Measurements from ENCODE around the gene GPR15.

The GPR15 gene

DNA sequence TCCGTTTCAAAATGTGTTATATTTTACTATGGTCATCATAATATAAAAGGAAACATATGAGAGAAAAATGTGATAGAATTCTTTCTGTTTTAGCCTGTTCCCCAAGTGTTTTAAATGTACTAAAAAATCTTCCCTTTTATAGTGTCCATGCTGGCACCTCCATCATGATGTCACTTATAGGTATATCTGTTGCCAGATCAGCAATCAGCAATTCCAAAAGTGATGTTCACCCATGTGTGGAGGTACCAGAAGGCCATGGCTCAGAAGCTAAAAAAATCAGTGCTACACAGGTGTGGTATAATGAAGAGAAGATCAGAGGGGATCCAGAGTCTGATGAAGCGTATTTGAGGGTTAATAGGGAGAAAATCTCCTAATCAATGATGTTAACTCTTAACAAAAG lies 1.1 kb upstream of the GPR15 start:
- no peak for DNase-seq (ENCODE audit: low read depth, low spot score)

DNA sequence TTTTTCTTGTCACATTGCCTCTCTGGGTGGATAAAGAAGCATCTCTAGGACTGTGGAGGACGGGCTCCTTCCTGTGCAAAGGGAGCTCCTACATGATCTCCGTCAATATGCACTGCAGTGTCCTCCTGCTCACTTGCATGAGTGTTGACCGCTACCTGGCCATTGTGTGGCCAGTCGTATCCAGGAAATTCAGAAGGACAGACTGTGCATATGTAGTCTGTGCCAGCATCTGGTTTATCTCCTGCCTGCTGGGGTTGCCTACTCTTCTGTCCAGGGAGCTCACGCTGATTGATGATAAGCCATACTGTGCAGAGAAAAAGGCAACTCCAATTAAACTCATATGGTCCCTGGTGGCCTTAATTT lies 478 bp downstream of the GPR15 start:
- DNase-seq (ENCODE audit: low read depth, low spot score): no peak

DNA sequence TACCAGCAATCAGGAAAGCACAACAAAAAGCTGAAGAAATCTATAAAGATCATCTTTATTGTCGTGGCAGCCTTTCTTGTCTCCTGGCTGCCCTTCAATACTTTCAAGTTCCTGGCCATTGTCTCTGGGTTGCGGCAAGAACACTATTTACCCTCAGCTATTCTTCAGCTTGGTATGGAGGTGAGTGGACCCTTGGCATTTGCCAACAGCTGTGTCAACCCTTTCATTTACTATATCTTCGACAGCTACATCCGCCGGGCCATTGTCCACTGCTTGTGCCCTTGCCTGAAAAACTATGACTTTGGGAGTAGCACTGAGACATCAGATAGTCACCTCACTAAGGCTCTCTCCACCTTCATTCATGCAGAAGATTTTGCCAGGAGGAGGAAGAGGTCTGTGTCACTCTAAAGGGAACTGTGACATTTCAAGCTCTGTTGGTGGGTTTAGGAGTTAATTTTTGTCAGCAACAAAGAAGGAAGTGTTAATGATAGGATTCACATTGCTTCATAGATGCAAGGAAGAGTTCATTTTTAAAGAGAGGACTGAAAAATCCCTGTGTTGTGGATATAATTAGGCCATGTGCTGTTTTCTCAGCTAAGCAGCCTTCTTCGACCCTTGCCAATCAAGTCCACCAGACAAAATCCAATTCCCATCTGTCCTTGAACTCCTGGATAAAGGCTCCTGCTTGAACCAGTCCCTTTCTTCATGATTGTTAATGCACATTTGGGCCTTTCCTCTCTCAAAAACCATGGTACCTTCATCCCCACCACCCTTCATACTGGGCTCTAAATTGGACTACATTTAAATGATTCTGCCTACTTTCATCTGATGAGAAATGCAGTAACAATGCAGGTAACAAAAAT lies 1.2 kb downstream of the GPR15 start:
- no peak for DNase-seq (ENCODE audit: low read depth, low spot score)

DNA sequence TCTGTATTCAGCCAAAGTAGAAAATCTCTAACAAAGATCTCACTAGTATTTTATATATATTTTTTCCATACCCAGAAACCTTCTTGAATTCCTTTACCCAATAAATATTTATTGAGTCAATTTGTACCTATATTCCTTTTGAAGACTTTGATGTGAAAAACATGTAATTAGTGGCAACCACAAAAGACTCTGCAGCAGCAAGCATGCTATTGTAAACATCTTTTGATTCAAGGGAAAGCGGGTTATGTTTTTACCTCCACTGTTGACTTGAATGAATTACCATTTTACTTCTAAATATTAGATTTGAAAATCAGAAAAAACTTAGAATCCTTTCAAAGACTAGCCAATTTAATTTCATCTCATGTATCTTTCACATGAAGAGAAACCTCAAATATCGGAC lies 2.4 kb downstream of the GPR15 start:
- DNase-seq (ENCODE audit: low read depth, low spot score): no peak

DNA sequence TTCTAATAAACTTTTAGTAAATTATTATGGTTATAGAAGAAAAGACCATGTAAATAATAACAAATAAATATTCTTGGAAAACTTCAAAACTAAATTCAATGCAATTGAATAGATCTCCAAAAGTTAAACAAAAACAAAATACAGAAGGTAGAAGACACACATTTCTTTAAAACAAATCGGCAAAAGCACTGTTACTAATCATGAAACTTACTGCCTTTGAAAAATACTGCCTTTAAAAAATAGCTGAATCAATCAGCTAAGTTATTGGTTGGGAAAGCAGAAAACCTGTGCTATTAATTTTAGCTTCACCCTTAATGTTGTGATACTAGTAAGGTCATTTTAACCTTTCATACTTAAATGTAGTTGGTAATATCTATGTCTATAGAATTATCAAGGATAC lies 3.0 kb downstream of the GPR15 start:
- no peak for DNase-seq (ENCODE audit: low read depth, low spot score)

DNA sequence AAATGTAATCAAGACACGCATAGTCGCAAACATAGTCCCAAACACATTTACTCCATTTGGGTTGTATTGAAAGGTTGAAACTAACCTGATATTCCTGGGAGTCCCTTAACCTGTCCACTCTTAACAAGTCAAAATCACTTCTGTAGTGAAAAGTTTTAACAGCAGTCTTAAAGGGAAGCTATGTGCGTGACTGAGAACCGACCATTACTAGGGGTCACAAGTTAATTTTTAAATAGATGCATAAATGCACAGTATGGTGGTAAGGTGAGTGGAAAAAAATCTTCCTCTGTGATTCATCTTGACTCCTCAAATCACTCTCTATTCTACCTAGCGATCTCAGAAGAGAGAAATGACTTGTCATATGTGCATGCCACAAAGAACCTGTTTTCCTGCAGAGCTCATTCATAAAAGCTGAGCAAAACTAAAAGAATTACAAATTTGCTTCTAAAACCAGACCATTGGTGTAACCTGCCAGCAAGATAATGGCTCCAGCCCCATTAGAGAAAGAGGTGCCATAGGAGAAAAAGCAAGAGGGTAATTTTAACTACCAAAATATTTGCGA lies 4.8 kb downstream of the GPR15 start:
- DNase-seq (ENCODE audit: low read depth, low spot score): no peak

DNA sequence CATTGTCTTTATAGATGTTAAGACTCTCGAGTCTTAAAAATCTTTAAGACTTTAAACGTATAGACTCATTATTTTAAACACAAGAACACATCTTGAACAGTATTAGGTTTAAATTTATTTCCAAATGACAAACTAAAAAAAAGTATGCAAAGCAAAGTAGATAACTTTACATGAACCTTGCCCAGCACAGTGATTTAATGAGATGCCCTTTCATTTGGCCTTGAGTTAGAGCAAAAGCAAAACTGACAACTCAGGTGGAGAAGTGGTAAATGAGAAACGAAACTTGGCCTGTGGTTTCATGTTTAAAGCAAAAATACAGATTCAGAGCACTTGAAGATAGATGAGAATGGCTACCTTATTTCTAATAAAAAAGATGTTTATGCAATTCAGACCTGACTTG lies 8.6 kb downstream of the GPR15 start:
- DNase-seq (ENCODE audit: low read depth, low spot score): no peak

DNA sequence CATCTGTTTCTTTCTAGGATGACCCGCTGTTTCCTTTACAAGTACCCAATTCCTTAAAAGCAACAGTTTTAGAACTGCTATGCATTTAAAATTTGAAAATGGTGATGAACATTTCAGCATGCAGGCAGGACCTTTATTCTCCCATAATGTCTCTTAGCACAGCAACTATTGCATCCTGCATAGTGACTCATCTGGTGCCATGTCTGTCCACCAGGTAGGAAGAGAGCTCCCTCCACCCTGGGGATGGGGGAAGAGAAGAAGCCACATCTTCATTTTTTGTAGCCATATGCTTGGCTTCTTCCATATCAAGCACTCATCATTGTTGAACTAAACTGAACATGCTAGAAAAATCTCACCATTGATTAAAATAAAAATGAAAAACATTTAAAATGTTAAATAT lies 9.9 kb downstream of the GPR15 start:
- no peak for DNase-seq (ENCODE audit: low read depth, low spot score)

DNA sequence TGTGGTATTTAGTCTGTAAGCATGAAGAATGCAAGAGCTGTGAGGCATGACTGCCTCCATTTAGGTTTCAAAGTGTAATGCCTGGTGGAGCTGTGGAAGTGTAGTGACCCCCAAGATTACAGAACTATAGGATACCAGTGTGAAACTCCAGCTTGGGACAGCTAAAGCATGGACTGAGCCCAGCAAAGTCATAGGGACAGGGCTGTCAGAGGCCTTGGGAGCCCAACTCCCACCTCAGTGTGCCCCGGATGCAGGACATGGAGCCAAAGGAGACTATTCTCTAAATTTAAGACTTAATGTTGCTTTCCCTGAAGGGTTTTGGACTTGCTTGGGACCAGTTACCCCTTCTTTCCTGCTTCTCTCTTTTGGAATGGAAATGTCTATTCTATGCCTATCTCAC lies 10.8 kb downstream of the GPR15 start:
- DNase-seq (ENCODE audit: low read depth, low spot score): no peak

DNA sequence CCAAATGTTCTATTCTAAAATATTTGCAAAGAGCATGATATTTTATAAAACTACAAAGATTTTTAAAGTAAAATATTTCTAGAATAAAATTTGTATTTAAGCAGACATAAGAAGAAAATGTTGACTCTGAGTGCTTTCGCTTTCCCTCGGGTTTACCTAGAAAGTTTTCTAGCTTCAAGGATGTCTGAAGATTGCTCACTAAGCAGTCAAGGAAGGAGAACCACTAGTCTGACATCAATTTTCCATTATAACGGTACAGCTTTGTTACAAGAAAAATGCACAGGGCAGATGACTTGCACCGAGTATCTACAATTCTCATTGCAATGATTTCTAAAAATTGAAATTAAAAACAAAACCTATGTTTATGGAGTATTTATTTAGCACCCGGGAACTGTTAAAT lies 14.2 kb downstream of the GPR15 start:
- no peak for DNase-seq (ENCODE audit: low read depth, low spot score)

DNA sequence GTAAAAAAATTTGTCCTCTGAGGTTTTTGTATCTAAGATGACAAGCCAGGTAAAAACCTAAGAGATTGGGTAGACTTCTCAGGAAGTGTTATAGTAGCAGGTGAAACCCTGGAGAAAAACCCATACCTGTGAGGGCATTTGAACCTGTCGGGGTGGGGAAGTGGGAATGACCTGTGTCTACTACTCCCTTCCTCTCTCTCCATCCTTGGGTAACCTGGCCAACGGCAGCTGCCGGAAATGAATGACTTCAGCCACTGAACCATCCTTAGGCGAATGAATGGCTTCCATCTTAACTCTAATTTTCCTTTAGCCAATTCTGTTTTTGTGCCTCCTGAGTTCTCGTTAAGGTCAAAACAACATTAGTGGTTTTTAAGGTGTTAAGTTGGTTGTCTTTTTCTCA lies 16.8 kb downstream of the GPR15 start:
- DNase-seq (ENCODE audit: low read depth, low spot score): no peak

DNA sequence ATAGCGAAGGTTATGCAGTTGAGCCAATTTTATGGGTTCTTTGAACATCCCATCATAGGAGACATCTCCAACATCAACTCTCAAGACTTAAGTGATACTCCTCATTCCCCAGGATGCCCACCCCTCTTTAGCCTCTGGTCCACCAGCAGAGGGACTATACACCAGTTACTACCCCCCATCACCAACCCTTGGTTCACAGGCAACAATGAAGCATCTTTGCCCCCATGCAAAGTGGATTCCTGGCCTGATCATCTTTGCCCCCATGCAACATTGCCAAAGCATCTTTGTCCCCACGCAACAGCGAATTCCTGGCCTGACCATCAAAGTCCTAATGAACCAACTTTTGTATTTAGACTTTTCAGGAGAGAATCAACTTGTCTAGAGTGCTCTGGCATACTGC lies 19.1 kb downstream of the GPR15 start:
- no peak for DNase-seq (ENCODE audit: low read depth, low spot score)

DNA sequence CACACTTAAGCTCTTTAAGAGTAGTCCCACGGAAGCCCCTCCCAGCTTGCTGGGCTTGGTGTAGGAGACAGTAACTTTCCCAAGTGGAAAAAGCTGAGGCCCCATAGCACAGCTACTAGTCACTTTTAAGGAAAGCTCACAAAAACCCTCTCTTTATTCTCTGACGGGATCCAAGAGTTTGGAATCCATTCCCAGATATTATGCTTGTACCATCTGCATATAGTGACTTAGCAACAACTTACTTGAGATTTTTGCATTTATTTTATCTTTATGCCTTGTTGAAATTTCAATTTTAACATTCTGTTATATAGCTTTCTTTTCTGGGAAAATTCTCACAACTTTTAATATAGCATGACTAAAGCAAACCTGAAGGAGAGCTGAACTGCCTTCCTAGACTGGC lies 19.5 kb downstream of the GPR15 start:
- no peak for DNase-seq (ENCODE audit: low read depth, low spot score)

DNA sequence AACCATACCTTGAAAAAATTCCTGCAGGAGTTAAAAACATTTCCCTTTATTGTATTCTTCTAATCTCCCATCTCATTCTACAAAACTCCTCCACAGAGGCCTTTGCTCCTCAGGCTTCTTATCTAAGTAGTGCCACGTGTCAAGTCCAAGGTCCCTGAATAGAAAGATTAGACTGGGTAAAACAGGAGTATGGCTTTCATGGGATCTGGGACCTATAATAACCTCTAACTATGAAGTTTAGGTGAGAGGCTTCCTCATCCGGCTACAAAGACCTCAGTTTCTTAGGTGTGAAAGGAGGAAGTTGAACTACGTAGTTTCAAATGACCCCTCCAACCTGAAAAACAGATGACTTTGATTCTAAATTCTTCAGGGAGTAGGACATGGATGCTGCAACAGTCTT lies 20.0 kb downstream of the GPR15 start:
- no peak for DNase-seq (ENCODE audit: low read depth, low spot score)

DNA sequence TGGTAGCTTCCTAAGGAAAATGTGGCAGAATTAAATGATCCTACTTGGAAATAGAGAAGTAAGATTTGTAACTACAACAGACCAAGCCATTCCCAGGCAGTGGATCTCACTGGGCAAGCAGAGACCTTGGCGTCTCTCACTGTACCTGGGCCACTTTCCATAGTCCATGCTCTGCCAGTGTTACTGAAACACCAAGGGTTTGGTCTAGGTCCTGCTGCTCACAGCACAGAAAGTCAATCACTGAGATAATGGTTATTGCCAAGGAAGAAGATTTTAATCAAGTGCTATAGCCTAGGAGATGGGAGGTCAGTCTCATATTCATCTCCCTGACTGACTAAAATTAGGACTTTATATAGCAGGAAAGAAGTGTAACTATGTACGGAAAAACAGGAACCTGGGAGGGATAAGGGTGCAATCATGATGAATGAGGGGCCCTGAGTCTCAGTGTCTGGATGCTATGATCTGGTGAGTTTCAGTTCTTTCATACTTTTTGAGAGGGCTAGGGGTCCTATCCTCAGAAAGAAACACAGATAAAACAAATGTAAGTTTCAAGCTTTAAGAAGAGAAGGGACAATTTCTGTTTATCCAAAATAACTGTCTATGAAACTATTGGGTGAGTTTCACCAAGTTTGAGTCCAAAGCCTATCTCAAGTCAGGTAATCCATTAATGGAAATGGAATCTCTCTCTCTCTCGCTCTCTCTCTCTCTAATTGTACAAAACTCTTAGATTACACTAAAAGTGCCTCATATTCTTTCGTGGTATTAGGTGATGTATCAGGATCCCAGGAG lies 20.6 kb downstream of the GPR15 start:
- no peak for DNase-seq (ENCODE audit: low read depth, low spot score)

DNA sequence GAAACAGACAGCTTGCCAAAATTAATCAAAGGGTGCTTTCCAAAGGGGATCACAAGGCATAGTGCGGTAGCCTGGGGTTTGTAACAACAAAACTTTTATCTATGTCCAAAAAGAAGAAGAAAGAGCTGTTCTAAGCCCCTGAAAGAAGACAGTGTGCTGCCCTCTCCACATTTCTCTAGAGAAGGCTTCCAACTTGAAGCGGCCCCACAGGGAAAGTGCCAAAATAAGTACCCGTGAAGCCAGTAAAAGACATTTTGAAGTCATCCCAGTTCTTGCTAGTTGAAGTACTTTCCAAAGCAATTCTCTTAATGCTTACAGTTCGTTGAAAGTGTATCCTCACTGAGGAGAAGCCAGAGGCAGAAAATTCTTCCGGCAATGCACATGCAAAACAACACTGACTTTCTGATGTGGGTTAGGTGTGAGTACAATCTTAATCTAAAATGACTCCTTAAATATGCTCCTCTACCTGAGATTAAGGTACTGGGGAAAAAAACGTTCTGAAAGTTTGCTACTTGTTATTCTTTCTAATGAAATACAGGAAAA lies 21.3 kb downstream of the GPR15 start:
- no peak for DNase-seq (ENCODE audit: low read depth, low spot score)

DNA sequence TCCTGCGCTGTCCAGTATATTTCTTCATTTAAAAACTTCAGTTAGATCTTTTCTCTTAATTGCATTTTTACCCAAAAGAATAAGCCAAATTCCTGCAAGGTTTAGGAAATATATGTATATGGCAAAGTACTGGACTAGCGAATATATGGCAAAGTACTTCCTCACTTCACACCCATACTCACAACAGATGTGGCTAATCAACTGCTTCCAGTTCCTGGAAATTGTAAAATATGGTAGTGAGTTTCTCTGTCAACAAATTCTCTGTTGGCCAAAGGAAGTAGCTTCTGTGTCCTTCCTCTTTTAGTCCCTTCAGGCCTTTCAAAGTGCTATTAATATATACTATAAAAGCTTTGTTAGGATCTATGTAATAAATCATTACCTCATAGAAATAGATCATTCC lies 22.0 kb downstream of the GPR15 start:
- no peak for DNase-seq (ENCODE audit: low read depth, low spot score)

DNA sequence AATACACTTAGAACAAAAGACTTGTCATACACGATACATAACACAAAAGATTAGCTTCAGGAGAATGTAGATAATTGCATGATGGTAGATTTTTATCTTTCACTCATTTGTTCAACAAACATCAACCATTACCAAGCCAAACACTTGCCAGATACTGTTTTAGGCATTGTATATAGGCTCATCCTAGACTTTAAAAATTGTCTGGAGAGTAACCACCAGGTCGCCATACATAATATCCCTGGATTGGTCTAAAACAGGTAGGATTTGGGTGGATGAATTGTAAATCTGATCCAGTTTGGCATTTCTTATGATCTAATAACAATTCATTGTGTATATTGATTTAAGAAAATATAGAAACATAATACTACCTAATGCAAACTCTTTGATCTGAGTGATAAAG lies 22.8 kb downstream of the GPR15 start:
- no peak for DNase-seq (ENCODE audit: low read depth, low spot score)

DNA sequence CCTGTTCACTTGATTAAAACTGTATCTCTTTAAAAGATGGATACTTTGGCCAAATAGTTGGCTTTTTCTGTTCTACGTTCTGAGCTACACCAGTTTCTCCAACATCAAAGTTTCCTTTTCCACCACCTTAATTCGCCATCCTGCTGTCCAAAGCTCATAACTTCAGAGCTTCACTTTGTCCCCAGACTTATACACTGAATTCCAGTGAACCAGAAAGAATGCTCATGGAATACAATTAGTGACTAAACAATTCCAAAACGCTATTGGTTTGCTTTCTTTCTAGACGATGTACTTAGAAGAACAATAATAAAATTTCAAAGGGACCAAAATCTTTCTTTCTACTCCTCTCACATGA lies 23.2 kb downstream of the GPR15 start:
- DNase-seq (ENCODE audit: low read depth, low spot score): no peak

DNA sequence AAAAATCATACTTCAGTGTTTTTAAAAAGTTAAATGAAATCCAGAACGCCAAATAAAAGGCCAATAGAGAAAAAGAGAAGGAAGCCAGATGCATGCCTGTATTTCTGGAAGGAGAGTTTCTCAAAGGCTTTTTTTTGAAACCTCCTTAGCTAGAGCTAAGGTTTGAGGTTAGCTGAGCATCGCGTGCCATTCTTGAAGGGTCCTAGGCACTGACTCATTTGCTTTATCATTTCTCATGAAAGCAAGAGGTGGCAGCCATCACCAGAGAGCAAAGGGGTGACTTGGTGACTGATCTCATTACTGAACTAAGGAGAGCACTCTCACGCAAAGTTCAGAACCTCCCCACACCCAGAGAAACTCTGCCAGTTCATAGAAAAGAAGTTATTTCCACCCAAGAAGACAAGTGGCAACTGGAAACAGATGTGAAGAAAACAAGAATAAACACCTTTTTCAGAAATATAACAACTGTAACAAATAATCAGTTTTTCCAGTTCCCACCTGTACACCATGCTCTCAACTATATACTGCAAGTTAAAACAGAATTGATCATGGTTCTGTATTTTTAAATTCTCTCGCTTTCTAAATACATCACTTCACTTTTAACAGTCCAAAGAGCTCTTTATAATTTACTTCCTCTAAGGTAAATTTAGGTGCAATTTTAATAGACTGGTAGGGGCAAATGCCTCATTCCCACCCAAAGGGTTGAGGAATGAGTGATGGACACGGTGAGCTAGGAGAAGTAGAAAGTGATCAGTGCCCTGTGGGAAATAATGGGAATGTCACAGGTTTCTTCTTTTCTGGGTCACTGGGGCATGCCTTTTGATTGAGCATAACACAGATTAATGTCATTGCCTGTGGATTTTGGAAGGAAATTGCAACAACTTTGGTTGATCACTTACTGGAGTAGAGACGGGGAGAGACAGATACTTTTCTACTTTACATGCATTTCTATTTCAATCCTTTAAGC lies 24.7 kb downstream of the GPR15 start:
- DNase-seq (ENCODE audit: low read depth, low spot score): no peak

DNA sequence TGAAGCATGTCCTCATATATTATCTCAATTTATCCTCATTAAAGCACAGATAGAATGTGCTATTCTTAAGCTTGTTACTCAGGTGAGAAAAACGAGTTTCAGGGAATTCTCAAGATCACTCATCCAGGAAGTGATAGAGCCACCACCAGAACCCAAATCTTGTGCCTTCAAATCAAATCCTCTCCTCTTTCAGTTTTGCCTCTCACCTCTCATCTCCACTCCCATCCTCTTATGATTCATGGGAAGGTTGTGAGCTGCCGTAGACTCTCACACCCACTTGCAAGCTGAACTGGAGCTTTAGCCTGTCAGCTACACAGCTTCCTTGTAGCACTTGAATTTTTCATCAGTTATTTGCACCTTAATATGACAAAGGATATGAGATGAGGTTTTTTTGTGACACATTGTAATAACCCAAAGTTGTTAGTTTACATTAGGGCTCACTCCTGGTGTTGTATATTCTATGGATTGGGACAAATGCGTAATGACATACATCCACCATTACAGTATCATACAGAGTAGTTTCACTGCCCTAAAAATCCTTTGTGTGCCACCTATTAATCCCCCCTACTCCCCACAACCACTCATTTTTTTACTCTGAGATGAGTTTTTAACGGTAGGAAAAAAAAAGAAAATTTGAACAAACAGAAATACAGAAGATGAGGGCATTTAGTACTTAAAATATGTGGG lies 25.7 kb downstream of the GPR15 start:
- no peak for DNase-seq (ENCODE audit: low read depth, low spot score)

Data from smooth muscle cell of the brain vasculature (primary cell).